ENCODE data around the gene OGDH. TPM values are rescaled to one million over a fixed set of nuclear protein-coding genes. Genes with fewer than 3 reads are reported as not detected.

OGDH gene
- total and polyA plus RNA-seq, 4 donors = 10.8 to 71.2 (median 41.2) TPM

GRCh38 chr7:44609829-44610228 is 3.4 kb downstream of the OGDH start:
- DNase-seq (ENCODE audit: low spot score) = no peak
- peaks cover 1 to 13% (median 3%) of the 10 kb centered on the region in 4 donors for H3K4me1 ChIP-seq (ENCODE audit: control insufficient read depth in 4 of 4, insufficient read depth in 4 of 4, low read length in 3 of 4)
- H3K36me3 ChIP-seq (ENCODE audit: control insufficient read depth in 4 of 4, insufficient read depth in 3 of 4, low read depth in 1 of 4, low read length in 3 of 4) = no peaks in the 10 kb centered on the region
- WGBS = 90% methylated on average over 3 of the region's 3 CpGs
- H3K27me3 ChIP-seq (ENCODE audit: control insufficient read depth in 4 of 4, insufficient read depth in 4 of 4, low read length in 3 of 4) = no peaks in the 10 kb centered on the region
- H3K9ac ChIP-seq (ENCODE audit: low read depth in 1 of 2, low read length in 2 of 2) = no peak overlapping the region
- H3K9me3 ChIP-seq (ENCODE audit: control insufficient read depth in 4 of 4, low read length in 3 of 4) = no peaks in the 10 kb centered on the region
- no peak overlapping the region for H3K27ac ChIP-seq (ENCODE audit: low read depth in 1 of 2, low read length in 2 of 2)
- no peak overlapping the region for H3K4me3 ChIP-seq (ENCODE audit: low read depth in 1 of 3, low read length in 3 of 3)
- no peak for TF ChIP-seq FOXA1 (IDR thresholded peaks at IDR 0.05)

- no peak for DNase-seq (ENCODE audit: low spot score)
- Histone ChIP-seq H3K9ac (ENCODE audit: low read depth in 1 of 2, low read length in 2 of 2) (no peak overlapping the region), H3K27me3 (ENCODE audit: control insufficient read depth in 4 of 4, insufficient read depth in 4 of 4, low read length in 3 of 4) (no peaks in the 10 kb centered on the region), H3K4me3 (ENCODE audit: low read depth in 1 of 3, low read length in 3 of 3) (no peak overlapping the region), H3K27ac (ENCODE audit: low read depth in 1 of 2, low read length in 2 of 2) (no peak overlapping the region), H3K36me3 (ENCODE audit: control insufficient read depth in 4 of 4, insufficient read depth in 3 of 4, low read depth in 1 of 4, low read length in 3 of 4) (no peaks in the 10 kb centered on the region), H3K9me3 (ENCODE audit: control insufficient read depth in 4 of 4, low read length in 3 of 4) (no peaks in the 10 kb centered on the region), H3K4me1 (ENCODE audit: control insufficient read depth in 4 of 4, insufficient read depth in 4 of 4, low read length in 3 of 4) (peaks cover 0 to 4% (median 0%) of the 10 kb centered on the region in 4 donors)
- TF ChIP-seq FOXA2 (IDR thresholded peaks at IDR 0.05) (no peak), HNF4A (conservative IDR thresholded peaks at IDR 0.05) (no peak), SP1 (IDR thresholded peaks at IDR 0.05) (no peak), RAD21 (IDR thresholded peaks at IDR 0.05) (no peak), FOXA1 (IDR thresholded peaks at IDR 0.05) (no peak), EGR1 (IDR thresholded peaks at IDR 0.05; ENCODE audit: low read depth in 2 of 2) (no peak), RXRA (IDR thresholded peaks at IDR 0.05) (no peak)
- TF ChIP-seq, protein P1, sequence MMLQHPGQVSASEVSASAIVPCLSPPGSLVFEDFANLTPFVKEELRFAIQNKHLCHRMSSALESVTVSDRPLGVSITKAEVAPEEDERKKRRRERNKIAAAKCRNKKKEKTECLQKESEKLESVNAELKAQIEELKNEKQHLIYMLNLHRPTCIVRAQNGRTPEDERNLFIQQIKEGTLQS (IDR thresholded peaks at IDR 0.05) = no peak
- TF ChIP-seq, protein P2, sequence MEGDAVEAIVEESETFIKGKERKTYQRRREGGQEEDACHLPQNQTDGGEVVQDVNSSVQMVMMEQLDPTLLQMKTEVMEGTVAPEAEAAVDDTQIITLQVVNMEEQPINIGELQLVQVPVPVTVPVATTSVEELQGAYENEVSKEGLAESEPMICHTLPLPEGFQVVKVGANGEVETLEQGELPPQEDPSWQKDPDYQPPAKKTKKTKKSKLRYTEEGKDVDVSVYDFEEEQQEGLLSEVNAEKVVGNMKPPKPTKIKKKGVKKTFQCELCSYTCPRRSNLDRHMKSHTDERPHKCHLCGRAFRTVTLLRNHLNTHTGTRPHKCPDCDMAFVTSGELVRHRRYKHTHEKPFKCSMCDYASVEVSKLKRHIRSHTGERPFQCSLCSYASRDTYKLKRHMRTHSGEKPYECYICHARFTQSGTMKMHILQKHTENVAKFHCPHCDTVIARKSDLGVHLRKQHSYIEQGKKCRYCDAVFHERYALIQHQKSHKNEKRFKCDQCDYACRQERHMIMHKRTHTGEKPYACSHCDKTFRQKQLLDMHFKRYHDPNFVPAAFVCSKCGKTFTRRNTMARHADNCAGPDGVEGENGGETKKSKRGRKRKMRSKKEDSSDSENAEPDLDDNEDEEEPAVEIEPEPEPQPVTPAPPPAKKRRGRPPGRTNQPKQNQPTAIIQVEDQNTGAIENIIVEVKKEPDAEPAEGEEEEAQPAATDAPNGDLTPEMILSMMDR (IDR thresholded peaks at IDR 0.05; ENCODE audit: low read depth, low read length, missing input control) = no peak
- WGBS = 79% methylated on average over 2 of the region's 2 CpGs
Measured at GRCh38 chr7:44615149-44615611, 8.8 kb downstream of the OGDH start.

GRCh38 chr7:44615793-44616192 is 9.4 kb downstream of the OGDH start:
- no peaks in the 10 kb centered on the region for H3K36me3 ChIP-seq (ENCODE audit: control insufficient read depth in 4 of 4, insufficient read depth in 3 of 4, low read depth in 1 of 4, low read length in 3 of 4)
- no peak overlapping the region for H3K4me3 ChIP-seq (ENCODE audit: low read depth in 1 of 3, low read length in 3 of 3)
- H3K27ac ChIP-seq (ENCODE audit: low read depth in 1 of 2, low read length in 2 of 2) = no peak overlapping the region
- peaks cover 0 to 4% (median 0%) of the 10 kb centered on the region in 4 donors for H3K4me1 ChIP-seq (ENCODE audit: control insufficient read depth in 4 of 4, insufficient read depth in 4 of 4, low read length in 3 of 4)
- WGBS = 94% methylated on average over 5 of the region's 5 CpGs
- DNase-seq (ENCODE audit: low spot score) = no peak
- H3K9me3 ChIP-seq (ENCODE audit: control insufficient read depth in 4 of 4, low read length in 3 of 4) = no peaks in the 10 kb centered on the region
- H3K27me3 ChIP-seq (ENCODE audit: control insufficient read depth in 4 of 4, insufficient read depth in 4 of 4, low read length in 3 of 4) = no peaks in the 10 kb centered on the region
- H3K9ac ChIP-seq (ENCODE audit: low read depth in 1 of 2, low read length in 2 of 2) = no peak overlapping the region
- TF ChIP-seq HNF4G (IDR thresholded peaks at IDR 0.05) (no peak), EGR1 (IDR thresholded peaks at IDR 0.05; ENCODE audit: low read depth in 2 of 2) (no peak), GABPA (IDR thresholded peaks at IDR 0.05 in 1 of 2, conservative IDR thresholded peaks at IDR 0.05 in 1 of 2) (no peak), ZBTB33 (IDR thresholded peaks at IDR 0.05) (no peak), FOXA1 (IDR thresholded peaks at IDR 0.05) (no peak), MAX (IDR thresholded peaks at IDR 0.05) (no peak), JUND (IDR thresholded peaks at IDR 0.05) (no peak), YY1 (IDR thresholded peaks at IDR 0.05) (no peak), RAD21 (IDR thresholded peaks at IDR 0.05) (no peak), NR2F2 (IDR thresholded peaks at IDR 0.05) (no peak), HNF4A (conservative IDR thresholded peaks at IDR 0.05) (no peak), SP1 (IDR thresholded peaks at IDR 0.05) (no peak)
- TF ChIP-seq, protein P3, sequence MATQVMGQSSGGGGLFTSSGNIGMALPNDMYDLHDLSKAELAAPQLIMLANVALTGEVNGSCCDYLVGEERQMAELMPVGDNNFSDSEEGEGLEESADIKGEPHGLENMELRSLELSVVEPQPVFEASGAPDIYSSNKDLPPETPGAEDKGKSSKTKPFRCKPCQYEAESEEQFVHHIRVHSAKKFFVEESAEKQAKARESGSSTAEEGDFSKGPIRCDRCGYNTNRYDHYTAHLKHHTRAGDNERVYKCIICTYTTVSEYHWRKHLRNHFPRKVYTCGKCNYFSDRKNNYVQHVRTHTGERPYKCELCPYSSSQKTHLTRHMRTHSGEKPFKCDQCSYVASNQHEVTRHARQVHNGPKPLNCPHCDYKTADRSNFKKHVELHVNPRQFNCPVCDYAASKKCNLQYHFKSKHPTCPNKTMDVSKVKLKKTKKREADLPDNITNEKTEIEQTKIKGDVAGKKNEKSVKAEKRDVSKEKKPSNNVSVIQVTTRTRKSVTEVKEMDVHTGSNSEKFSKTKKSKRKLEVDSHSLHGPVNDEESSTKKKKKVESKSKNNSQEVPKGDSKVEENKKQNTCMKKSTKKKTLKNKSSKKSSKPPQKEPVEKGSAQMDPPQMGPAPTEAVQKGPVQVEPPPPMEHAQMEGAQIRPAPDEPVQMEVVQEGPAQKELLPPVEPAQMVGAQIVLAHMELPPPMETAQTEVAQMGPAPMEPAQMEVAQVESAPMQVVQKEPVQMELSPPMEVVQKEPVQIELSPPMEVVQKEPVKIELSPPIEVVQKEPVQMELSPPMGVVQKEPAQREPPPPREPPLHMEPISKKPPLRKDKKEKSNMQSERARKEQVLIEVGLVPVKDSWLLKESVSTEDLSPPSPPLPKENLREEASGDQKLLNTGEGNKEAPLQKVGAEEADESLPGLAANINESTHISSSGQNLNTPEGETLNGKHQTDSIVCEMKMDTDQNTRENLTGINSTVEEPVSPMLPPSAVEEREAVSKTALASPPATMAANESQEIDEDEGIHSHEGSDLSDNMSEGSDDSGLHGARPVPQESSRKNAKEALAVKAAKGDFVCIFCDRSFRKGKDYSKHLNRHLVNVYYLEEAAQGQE (IDR thresholded peaks at IDR 0.05) = no peak
- TF ChIP-seq, protein P2 (IDR thresholded peaks at IDR 0.05; ENCODE audit: low read depth, low read length, missing input control) = no peak
- TF ChIP-seq, protein P1 (IDR thresholded peaks at IDR 0.05) = no peak
